Measurements from ENCODE around the gene CEBPG. TPM values are rescaled to one million over a fixed set of nuclear protein-coding genes. Genes with fewer than 3 reads are reported as not detected.

The CEBPG gene
- polyA plus RNA-seq, 4 donors = 48.6 to 78.0 (median 67.7) TPM

DNA sequence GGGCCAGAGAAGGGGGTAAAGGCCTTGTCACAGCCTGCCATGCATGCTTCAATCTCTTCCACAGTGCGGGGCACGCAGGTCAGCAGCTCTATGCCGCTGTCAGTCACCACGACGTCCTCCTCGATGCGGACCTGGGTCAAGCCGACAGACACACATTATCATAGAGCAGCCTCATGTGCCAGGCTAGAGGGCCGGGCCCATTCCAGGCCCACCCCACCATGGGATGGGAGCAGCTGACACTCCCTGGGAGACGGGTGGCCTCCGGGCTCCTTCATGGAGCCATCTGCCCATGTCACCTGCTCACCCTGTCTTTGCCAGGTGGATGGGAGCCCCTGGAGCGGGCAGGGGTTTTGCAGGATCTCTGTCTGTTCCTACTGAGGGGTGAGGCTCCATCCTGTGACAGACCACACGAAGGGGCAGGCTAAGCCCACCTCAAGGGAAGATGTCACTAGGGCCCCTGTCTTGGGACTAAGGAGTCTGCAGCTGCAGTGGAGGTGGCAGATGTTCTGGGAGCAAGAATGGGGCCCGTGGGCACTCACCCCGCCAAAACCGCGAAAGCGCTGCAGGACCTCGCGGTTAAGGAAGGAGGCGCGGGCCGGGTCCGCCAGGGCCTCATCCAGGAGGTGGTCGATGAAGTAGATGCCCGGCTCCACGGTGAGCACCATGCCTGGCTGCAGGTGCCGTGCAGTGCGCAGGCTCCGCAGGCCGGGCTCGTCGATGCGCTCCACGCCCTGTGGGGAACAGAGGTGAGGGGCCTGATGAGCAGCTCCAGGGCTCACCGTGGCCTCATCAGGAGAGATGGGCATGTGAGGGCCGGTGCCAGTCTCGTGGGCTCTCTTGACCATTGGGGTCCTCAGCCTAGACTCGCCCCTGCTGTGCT is 14.1 kb downstream of the CEBPG start:
- H3K36me3 ChIP-seq (ENCODE audit: control insufficient read depth in 3 of 3, insufficient read depth in 2 of 3, low read depth in 1 of 3, low read length in 3 of 3) = peaks cover 3 to 59% (median 6%) of the 10 kb centered on the region in 3 donors
- no peaks in the 10 kb centered on the region for H3K27me3 ChIP-seq (ENCODE audit: control insufficient read depth in 3 of 3, insufficient read depth in 3 of 3, low read length in 3 of 3)
- WGBS, 3 donors = 95 to 97% (median 96%) methylated on average over 37 to 39 of the region's 39 CpGs
- peak overlapping the region in 1 of 3 donors; percentile 91 for H3K27ac ChIP-seq (ENCODE audit: low read depth in 1 of 3, low read length in 2 of 3)
- H3K4me3 ChIP-seq (ENCODE audit: low read depth in 1 of 3, low read length in 3 of 3) = no peak overlapping the region
- peaks cover 4 to 56% (median 10%) of the 10 kb centered on the region in 3 donors for H3K4me1 ChIP-seq (ENCODE audit: control insufficient read depth in 3 of 3, insufficient read depth in 2 of 3, low read depth in 1 of 3, low read length in 2 of 3)
- FAIRE-seq = no peak
- DNase-seq = no peak
- H3K9me3 ChIP-seq (ENCODE audit: control insufficient read depth in 2 of 2, insufficient read depth in 1 of 2, low read depth in 1 of 2, low read length in 1 of 2) = no peaks in the 10 kb centered on the region

GRCh38 chr19:33388231-33388724 is 14.8 kb downstream of the CEBPG start:
- peak overlapping the region in 2 of 3 donors; percentile 49 to 91 for H3K27ac ChIP-seq (ENCODE audit: low read depth in 1 of 3, low read length in 2 of 3)
- FAIRE-seq (no peak), DNase-seq (no peak)
- H3K27me3 ChIP-seq (ENCODE audit: control insufficient read depth in 3 of 3, insufficient read depth in 3 of 3, low read length in 3 of 3) = no peaks in the 10 kb centered on the region
- no peaks in the 10 kb centered on the region for H3K9me3 ChIP-seq (ENCODE audit: control insufficient read depth in 2 of 2, insufficient read depth in 1 of 2, low read depth in 1 of 2, low read length in 1 of 2)
- peaks cover 4 to 62% (median 10%) of the 10 kb centered on the region in 3 donors for H3K4me1 ChIP-seq (ENCODE audit: control insufficient read depth in 3 of 3, insufficient read depth in 2 of 3, low read depth in 1 of 3, low read length in 2 of 3)
- whole genome bisulfite sequencing, 3 donors = 70 to 79% (median 76%) methylated on average over 11 to 13 of the region's 13 CpGs
- H3K36me3 ChIP-seq (ENCODE audit: control insufficient read depth in 3 of 3, insufficient read depth in 2 of 3, low read depth in 1 of 3, low read length in 3 of 3) = peaks cover 3 to 59% (median 6%) of the 10 kb centered on the region in 3 donors
- H3K4me3 ChIP-seq (ENCODE audit: low read depth in 1 of 3, low read length in 3 of 3) = no peak overlapping the region

GRCh38 chr19:33388725-33389420 is 15.4 kb downstream of the CEBPG start:
- 82 to 93% (median 92%) methylated on average over 25 to 28 of the region's 28 CpGs for WGBS, 3 donors
- peak overlapping the region in 2 of 3 donors; percentile 49 to 91 for H3K27ac ChIP-seq (ENCODE audit: low read depth in 1 of 3, low read length in 2 of 3)
- H3K36me3 ChIP-seq (ENCODE audit: control insufficient read depth in 3 of 3, insufficient read depth in 2 of 3, low read depth in 1 of 3, low read length in 3 of 3) = peaks cover 3 to 55% (median 6%) of the 10 kb centered on the region in 3 donors
- no peaks in the 10 kb centered on the region for H3K9me3 ChIP-seq (ENCODE audit: control insufficient read depth in 2 of 2, insufficient read depth in 1 of 2, low read depth in 1 of 2, low read length in 1 of 2)
- H3K4me3 ChIP-seq (ENCODE audit: low read depth in 1 of 3, low read length in 3 of 3) = peak overlapping the region in 1 of 3 donors; percentile 20
- peaks cover 4 to 68% (median 10%) of the 10 kb centered on the region in 3 donors for H3K4me1 ChIP-seq (ENCODE audit: control insufficient read depth in 3 of 3, insufficient read depth in 2 of 3, low read depth in 1 of 3, low read length in 2 of 3)
- FAIRE-seq (no peak), DNase-seq (peak in 1 of 2 donors; percentile 59)
- H3K27me3 ChIP-seq (ENCODE audit: control insufficient read depth in 3 of 3, insufficient read depth in 3 of 3, low read length in 3 of 3) = no peaks in the 10 kb centered on the region

DNA sequence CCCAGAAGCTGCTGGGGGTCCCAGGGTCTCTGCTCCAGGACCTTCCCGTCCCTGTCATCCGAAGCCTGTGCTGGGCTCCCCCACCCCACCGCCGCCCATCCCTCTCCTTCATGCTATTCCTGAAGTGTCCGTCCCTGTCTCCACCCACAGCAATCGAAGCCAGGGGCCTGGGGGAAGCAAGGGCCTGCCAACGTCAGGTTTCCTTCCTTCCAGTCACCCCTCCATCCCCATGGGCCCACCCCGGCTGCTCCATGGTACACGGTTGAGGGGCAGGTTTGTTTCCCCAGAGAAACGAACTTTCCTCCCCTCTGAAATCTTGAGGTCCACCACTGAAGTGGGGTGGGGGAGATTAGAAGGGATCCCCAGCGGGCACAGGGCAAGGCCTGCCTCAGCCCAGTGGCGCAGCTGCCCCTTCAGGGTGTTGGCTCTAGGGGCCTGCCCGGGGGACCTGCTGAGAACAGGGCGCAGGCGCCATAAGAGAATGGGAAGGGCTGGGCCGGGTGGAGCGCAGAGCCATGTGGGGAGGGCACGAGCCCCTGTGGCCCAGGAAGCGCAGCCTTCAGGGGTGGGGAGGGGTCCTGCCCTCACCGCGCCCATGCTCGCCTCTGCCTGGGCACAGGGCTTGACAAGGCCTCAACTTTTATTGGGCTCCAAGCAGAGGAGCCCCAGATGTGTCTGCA is 16.1 kb downstream of the CEBPG start:
- no peaks in the 10 kb centered on the region for H3K27me3 ChIP-seq (ENCODE audit: control insufficient read depth in 3 of 3, insufficient read depth in 3 of 3, low read length in 3 of 3)
- H3K9me3 ChIP-seq (ENCODE audit: control insufficient read depth in 2 of 2, insufficient read depth in 1 of 2, low read depth in 1 of 2, low read length in 1 of 2) = no peaks in the 10 kb centered on the region
- peak overlapping the region in 2 of 3 donors; percentile 55 to 91 for H3K27ac ChIP-seq (ENCODE audit: low read depth in 1 of 3, low read length in 2 of 3)
- peak in 1 of 2 donors; percentile 74 for DNase-seq
- H3K4me3 ChIP-seq (ENCODE audit: low read depth in 1 of 3, low read length in 3 of 3) = peak overlapping the region in 1 of 3 donors; percentile 20
- H3K36me3 ChIP-seq (ENCODE audit: control insufficient read depth in 3 of 3, insufficient read depth in 2 of 3, low read depth in 1 of 3, low read length in 3 of 3) = peaks cover 2 to 52% (median 3%) of the 10 kb centered on the region in 3 donors
- peaks cover 4 to 73% (median 10%) of the 10 kb centered on the region in 3 donors for H3K4me1 ChIP-seq (ENCODE audit: control insufficient read depth in 3 of 3, insufficient read depth in 2 of 3, low read depth in 1 of 3, low read length in 2 of 3)
- WGBS, 3 donors = 52 to 64% (median 59%) methylated on average over 22 of the region's 22 CpGs
- no peak for FAIRE-seq

- 24 to 42% (median 38%) methylated on average over 19 of the region's 19 CpGs for WGBS, 3 donors
- peak overlapping the region in 1 of 3 donors; percentile 91 for H3K27ac ChIP-seq (ENCODE audit: low read depth in 1 of 3, low read length in 2 of 3)
- peak in 1 of 2 donors; percentile 86 for DNase-seq
- FAIRE-seq = no peak
- H3K4me3 ChIP-seq (ENCODE audit: low read depth in 1 of 3, low read length in 3 of 3) = peak overlapping the region in 1 of 3 donors; percentile 0
- H3K9me3 ChIP-seq (ENCODE audit: control insufficient read depth in 2 of 2, insufficient read depth in 1 of 2, low read depth in 1 of 2, low read length in 1 of 2) = no peaks in the 10 kb centered on the region
- no peaks in the 10 kb centered on the region for H3K27me3 ChIP-seq (ENCODE audit: control insufficient read depth in 3 of 3, insufficient read depth in 3 of 3, low read length in 3 of 3)
- peaks cover 4 to 80% (median 10%) of the 10 kb centered on the region in 3 donors for H3K4me1 ChIP-seq (ENCODE audit: control insufficient read depth in 3 of 3, insufficient read depth in 2 of 3, low read depth in 1 of 3, low read length in 2 of 3)
- H3K36me3 ChIP-seq (ENCODE audit: control insufficient read depth in 3 of 3, insufficient read depth in 2 of 3, low read depth in 1 of 3, low read length in 3 of 3) = peaks cover 0 to 52% (median 3%) of the 10 kb centered on the region in 3 donors
These were observed 16.8 kb downstream of the CEBPG start for GRCh38 chr19:33390101-33390907.

DNA sequence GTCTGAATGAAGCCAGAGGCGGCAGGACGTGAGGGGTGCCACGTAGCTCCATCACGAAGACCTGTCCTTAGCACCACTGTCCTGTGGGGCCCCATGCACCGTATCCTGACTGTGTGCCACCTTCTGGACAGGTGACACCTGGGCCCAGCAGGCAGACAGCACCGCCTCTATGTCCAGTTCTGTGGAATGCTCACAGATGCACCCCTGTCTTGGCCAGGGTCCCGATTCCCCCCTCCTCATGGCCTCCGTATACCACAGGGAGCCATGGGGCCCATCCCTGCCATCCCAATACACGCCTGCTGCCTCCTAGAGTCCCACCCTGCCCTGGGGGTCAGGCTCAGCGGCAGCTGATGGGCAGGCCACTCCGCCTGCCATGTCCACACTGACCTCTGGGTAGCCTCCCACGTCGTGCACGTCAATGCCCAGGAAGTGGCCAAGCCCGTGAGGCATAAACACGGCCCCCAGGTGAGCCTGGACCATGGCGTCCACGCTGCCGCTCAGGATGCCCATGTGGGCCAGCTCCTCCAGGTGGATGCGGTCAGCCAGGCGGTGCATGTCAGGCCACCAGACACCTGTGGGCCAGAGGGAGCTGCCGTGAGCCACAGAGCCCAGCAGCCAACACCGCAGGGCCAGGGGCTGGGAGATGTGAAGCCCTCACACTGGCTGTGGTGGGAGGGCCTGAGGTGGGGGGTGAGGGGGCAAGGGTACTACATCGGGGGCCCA is 17.6 kb downstream of the CEBPG start:
- Histone ChIP-seq H3K9me3 (ENCODE audit: control insufficient read depth in 2 of 2, insufficient read depth in 1 of 2, low read depth in 1 of 2, low read length in 1 of 2) (no peaks in the 10 kb centered on the region), H3K4me1 (ENCODE audit: control insufficient read depth in 3 of 3, insufficient read depth in 2 of 3, low read depth in 1 of 3, low read length in 2 of 3) (peaks cover 7 to 84% (median 10%) of the 10 kb centered on the region in 3 donors), H3K27me3 (ENCODE audit: control insufficient read depth in 3 of 3, insufficient read depth in 3 of 3, low read length in 3 of 3) (no peaks in the 10 kb centered on the region), H3K27ac (ENCODE audit: low read depth in 1 of 3, low read length in 2 of 3) (peak overlapping the region in 2 of 3 donors; percentile 60 to 91), H3K36me3 (ENCODE audit: control insufficient read depth in 3 of 3, insufficient read depth in 2 of 3, low read depth in 1 of 3, low read length in 3 of 3) (peaks cover 0 to 53% (median 3%) of the 10 kb centered on the region in 3 donors), H3K4me3 (ENCODE audit: low read depth in 1 of 3, low read length in 3 of 3) (no peak overlapping the region)
- no peak for FAIRE-seq
- 76 to 81% (median 78%) methylated on average over 21 to 24 of the region's 24 CpGs for WGBS, 3 donors
- no peak for DNase-seq

GRCh38 chr19:33391631-33392249 is 18.2 kb downstream of the CEBPG start:
- Histone ChIP-seq H3K9me3 (ENCODE audit: control insufficient read depth in 2 of 2, insufficient read depth in 1 of 2, low read depth in 1 of 2, low read length in 1 of 2) (no peaks in the 10 kb centered on the region), H3K36me3 (ENCODE audit: control insufficient read depth in 3 of 3, insufficient read depth in 2 of 3, low read depth in 1 of 3, low read length in 3 of 3) (peaks cover 0 to 47% (median 3%) of the 10 kb centered on the region in 3 donors), H3K4me3 (ENCODE audit: low read depth in 1 of 3, low read length in 3 of 3) (no peak overlapping the region), H3K27me3 (ENCODE audit: control insufficient read depth in 3 of 3, insufficient read depth in 3 of 3, low read length in 3 of 3) (no peaks in the 10 kb centered on the region), H3K4me1 (ENCODE audit: control insufficient read depth in 3 of 3, insufficient read depth in 2 of 3, low read depth in 1 of 3, low read length in 2 of 3) (peaks cover 7 to 87% (median 10%) of the 10 kb centered on the region in 3 donors), H3K27ac (ENCODE audit: low read depth in 1 of 3, low read length in 2 of 3) (peak overlapping the region in 2 of 3 donors; percentile 85 to 91)
- WGBS, 3 donors = 28 to 73% (median 41%) methylated on average over 12 of the region's 12 CpGs
- DNase-seq = peak; percentile 55 to 62
- no peak for FAIRE-seq

Measured in small intestine (tissue), 7 donors.